Measurements from ENCODE around the gene ASIC4. TPM values are rescaled to one million over a fixed set of nuclear protein-coding genes. Genes with fewer than 3 reads are reported as not detected.

The ASIC4 gene
- total and polyA plus RNA-seq, 2 of the 8 experiments (the other 6 are each of a cell fraction or from before 2014, with no cell fraction given): 0.12 to 0.22 TPM

GRCh38 chr2:219536967-219537366, 22.7 kb downstream of the ASIC4 start (continued):
- TF ChIP-seq CHD7 (IDR thresholded peaks at IDR 0.05; ENCODE audit: insufficient replicate concordance, low read length) (no peak), PHF8 (conservative IDR thresholded peaks at IDR 0.05; ENCODE audit: low read depth, low read length) (no peak), SAP30 (IDR thresholded peaks at IDR 0.05; ENCODE audit: insufficient read depth, insufficient replicate concordance, low read length) (no peak), TEAD4 (IDR thresholded peaks at IDR 0.05; ENCODE audit: low read depth, low read length) (no peak), CHD1 (IDR thresholded peaks at IDR 0.05; ENCODE audit: low read depth, low read length) (no peak), SUZ12 (IDR thresholded peaks at IDR 0.05; ENCODE audit: low read length) (no peak), RBBP5 (IDR thresholded peaks at IDR 0.05; ENCODE audit: borderline replicate concordance, low read depth, low read length) (no peak), CEBPB (IDR thresholded peaks at IDR 0.05; ENCODE audit: low read depth, low read length) (no peak), BCL11A (IDR thresholded peaks at IDR 0.05; ENCODE audit: low read depth in 2 of 2, low read length in 2 of 2) (no peak), SP1 (IDR thresholded peaks at IDR 0.05; ENCODE audit: low read depth, low read length) (no peak), HDAC6 (IDR thresholded peaks at IDR 0.05; ENCODE audit: low read depth, low read length) (no peak)
- TF ChIP-seq, protein P1, sequence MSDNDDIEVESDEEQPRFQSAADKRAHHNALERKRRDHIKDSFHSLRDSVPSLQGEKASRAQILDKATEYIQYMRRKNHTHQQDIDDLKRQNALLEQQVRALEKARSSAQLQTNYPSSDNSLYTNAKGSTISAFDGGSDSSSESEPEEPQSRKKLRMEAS (IDR thresholded peaks at IDR 0.05): no peak
